NCI-H524 treated with DMSO at 0.1 percent for 48 hours (cell line): ENCODE data around the gene NUPR1.
"Not testable (repeated sequence)": the region's sequence is repeated elsewhere in the genome, so short reads cannot be mapped to it uniquely, and the experiment has no call there.

Experiments used
- DNase-seq: peaks from one replicate; lab custom pipeline; 2025; lab: John Stamatoyannopoulos, UW

The NUPR1 gene

DNA sequence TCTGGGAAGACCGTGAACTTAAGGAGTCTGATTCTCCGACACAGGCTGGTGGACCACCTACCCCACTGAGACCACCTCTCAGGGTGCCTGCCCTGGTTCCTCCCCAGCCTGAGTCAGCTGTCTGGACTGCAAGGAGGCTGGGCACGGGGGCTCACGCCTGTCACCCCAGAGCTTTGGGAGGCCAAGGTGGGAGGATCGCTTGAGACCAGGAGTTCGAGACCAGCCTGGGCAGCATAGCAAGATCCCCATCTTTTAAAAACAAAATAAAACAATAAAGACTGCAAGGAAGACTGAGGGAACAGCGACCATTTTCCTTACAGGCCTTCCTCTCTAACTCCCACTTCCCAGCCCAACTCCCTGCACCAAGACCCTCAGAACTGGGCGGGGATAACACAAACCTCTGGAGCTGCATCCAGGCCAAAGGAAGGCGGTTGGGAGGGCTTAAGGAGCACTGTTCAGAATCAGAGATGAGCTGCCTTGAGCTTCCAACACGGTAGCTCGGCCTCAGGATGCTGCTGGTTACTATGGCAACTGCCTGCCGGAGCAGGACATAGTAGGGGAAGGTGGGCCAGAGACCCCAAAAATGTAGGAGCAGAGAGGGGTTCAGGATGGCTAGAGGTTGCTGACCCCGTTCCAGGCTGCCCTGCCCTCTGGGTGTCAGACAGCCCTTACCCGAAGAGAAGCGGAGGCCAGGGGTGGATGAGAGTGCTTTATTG, 40.0 kb downstream of the NUPR1 start:
- DNase-seq = no peak

DNA sequence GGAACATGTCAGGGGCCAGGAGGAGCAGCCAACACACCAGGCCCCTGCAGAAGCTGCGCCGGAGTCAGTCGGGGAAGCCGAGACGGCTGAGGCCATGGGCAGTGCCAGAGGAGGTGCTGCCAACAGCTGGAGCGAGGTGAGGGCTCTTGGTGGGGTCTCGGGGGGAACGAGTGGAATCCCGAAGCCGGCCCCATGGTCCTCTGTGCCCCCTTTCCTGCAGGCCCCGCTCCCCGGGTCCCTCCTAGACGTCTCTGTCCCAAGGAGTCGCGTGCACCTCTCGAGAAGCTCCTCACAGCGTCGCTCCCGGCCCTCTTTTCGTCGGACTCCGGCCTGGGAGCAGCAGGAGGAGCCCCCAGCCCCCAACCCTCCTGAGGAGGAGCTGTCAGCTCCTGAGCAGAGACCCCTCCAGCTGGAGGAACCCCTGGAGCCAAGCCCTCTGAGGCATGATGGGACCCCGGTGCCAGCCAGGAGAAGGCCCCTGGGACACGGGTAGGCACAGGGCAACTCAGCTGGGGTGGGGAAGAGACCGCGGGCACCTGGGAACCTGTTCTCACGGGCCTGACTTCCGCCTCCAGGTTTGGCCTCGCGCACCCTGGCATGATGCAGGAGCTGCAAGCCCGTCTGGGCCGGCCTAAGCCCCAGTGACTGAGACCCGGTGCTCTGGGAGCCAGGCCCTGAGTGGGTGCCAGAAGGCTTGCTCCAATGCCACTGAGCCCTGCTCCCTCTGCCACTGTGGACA, 40.7 kb downstream of the NUPR1 start:
- no peak for DNase-seq

DNA sequence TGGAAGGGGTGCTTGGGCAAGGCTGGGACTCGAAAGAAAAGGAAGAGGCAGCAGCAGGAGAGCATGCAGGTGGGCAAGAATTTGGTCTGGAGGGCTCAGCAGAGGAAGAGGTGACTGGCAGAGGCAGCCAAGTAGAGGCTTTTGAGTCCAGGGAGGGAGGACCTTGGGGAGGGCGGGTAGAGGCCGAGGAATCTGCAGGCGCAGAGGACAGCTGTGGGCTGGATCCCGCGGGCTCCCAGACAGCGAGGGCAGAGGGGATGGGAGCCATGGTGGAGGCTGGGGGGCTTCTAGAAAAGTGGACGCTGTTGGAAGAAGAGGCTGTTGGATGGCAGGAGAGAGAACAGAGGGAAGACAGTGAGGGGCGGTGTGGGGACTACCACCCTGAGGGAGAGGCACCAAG, 41.4 kb downstream of the NUPR1 start:
- DNase-seq = no peak

DNA sequence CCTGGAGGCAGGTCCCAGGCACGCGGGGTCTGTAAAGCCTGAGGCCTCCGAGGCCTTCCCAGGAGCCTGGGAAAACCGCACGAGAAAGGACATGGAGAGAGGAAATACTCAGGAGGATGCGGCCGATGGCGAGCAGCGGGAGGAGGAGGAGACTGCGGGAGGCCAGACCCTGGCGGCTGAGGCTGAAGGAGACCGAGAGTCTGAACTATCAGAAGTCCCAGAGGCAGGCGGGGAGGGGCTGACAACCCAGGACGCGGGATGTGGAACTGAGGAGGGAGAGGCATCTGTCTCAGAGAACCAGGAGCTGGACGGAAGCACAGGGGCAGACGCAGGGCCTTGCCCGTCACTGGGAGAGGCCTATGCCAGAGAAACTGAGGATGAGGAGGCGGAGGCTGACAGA, 41.9 kb downstream of the NUPR1 start:
- no peak for DNase-seq

DNA sequence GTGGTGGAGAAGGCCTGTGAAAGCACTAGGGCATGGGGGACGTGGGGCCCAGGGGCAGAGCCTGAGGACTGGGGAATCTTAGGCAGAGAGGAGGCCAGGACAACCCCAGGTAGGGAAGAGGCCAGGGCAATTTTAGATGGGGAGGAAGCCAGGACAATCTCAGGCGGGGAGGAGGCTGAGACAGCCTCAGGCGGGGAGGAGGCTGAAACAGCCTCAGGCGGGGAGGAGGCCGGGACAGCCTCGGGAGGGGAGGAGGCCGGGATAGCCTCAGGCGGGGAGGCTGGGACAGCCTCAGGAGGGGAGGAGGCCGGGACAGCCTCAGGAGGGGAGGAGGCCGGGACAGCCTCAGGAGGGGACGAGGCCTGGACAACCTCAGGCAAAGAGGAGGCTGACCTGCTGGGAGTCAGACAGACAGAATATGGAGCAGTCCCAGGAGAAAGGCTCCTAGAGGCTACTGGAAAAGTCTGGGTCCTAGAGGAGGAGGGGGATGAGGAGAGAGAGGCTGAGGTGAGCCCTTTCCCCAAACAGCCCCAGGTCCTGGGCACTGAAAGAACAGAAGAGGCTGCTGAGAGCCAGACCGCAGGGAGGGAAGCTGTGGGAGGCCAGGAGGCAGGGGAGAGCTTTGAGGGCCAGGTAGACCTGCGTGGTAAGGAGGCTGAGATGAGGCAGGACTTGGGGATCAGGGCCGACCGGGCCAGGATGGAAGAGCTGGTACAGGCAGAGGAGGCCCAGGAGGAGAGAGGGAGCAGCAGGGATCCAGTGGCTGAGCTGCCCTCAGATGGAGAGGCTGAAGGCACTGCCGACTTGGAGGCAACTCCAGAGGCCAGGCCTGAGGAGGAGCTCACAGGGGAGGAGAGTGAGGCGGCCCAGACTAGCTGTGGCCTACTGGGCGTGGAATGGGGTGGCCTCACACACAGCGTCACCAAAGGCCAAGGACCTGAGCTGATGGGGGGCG, 42.7 kb downstream of the NUPR1 start:
- DNase-seq = no peak

DNA sequence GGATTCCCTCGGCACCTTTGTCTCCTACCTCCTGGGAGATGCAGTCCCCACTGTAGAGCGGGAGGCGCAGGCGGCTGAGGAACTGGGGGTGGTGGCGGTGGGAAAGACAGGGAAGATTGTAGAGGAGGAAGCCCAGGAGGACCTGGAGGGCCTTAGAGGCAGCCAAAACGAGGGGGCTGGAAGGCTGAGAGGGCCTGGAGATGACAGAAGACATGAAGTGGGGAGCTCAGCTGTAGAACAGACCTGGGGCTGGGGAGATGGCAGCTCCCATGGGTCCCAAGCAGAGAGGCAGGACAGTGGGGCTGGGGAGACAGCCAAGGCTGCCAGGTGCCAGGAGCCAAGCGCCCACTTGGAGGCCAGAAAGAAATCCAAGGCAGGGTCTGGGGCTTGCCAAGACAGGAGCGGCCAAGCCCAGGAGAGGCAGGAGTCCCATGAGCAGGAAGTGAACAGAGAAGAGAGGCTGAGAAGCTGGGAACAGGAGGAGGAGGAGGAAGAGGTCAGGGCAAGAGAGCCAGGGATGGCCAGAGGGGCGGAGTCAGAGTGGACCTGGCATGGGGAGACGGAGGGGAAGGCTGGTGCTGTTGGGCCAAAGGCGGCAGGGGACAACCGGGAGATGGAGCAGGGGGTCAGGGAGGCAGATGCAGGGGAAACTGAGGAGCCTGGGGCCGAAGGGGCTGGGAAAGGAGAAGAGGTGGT, 43.5 kb downstream of the NUPR1 start:
- DNase-seq = no peak

DNA sequence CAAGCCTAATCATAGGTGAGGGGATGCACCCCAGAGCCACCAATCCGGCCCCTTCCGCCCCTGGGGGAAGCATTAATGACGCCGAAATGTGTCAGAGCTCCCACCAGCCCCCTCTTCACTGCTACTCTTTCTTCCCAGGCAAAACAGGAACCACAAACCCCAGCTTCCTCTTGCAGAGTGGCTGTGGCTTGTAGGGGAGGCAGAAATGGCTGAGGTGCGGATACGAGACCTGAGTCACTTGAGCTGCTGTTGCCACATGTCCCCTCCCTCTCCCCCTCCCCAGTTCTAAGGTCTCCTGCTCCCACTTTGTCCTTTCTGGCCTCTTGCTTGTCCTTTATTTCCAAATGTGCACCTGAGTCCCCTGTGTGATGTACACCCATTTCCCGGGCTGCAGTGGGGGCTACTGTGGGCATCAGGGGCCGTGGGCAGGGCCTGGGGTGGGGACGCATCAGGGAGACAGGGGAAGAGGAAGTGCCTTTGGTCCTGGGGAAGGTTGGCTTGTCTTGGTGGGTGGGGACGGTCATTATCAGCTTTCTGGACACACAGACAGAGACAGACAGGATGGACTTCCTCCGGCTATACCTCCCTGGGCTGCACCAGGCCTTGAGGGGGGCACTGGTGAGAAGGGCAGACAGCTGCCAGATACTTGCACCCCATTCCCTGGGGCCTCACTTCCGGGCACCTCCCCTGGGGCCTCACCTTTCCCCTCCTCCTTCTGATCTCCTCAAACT, 44.5 kb downstream of the NUPR1 start, which contains the start of gene APOBR:
APOBR (plus strand) TSS at position 523 of the 731 bp plus-strand sequence; CDS start at position 562, 39 bp downstream.
- DNase-seq = no peak

DNA sequence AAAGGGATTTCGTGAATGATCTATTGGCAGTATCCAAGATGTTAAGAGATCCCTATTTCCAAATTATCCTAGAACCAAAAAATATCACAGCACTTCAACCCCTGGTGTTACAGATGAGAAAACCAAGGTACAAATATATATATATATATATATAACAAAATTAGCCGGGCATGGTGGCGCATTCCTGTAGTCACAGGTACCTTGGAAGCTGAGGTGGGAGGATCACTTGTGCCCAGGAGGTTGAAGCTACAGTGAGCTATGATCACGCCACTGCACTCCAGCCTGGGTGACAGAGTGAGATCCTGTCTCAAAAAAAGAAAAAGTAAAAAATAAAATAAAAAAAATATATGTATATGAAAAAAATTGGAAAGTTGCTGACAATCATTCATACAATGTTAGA, 46.3 kb downstream of the NUPR1 start:
- no peak for DNase-seq

DNA sequence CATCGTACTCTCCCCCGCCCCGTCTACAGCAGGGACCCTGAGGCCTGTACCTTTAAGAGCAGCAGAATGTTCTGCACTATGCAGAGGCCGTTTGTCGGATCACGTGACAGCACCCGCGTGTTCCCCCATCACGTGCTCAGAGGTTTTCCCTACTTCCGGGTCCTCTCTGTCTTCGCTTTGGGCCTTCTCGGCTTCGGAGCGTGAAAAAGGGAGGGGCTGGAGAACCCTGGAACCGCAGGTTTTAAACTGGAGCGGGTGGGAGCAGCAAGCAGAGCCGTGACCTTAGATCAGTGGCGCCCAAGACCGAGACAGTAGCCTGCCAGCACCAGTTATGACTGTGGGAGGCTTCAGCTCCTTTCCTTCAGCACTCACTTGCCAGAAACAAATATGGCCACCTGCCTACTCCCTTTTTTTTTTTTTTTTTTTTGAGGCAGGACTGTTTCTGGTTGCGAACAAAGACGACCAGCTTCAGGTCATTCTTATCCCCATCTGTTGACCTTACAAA, 46.8 kb downstream of the NUPR1 start, which contains the start of gene CLN3:
CLN3 (minus strand) TSS at position 105 of the 505 bp plus-strand sequence. CDS start 315 bp downstream, outside the sequence.
- DNase-seq = peak; percentile 95

DNA sequence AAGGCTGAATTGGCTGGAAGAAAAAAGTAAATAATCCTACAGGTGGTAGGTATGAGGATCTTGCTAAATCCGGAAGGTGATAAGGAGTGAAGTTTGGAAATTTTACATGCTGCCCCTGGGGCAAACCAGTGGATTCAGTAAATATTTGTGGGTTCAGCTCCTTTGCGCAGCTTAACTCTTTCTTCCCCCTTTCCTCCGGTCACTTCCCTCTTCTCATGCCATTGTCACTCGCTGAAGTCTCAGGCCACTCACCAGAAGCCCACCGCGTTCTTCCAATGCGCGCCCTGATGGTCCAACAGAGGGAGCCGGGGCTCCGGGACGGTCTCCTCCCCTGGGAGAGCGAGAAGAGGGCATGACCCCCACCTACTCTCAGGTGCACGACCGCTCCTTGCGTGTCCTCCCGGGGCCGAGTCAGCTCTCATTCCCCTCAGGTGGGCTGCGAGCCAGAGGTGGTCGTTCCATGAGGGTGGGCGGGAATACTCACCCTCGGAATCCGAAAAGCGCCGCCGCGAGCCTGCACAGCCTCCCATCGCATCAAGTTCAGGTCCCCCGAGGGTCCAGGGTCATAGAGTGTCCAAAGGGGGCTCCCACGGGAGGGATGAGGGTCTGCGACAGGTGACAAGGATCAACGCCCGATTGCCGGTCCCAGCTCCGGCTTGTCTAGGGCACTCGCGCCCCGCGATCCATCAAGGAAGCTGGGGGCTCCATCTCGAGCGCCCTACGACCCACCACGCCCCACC, 47.4 kb downstream of the NUPR1 start:
- no peak for DNase-seq

DNA sequence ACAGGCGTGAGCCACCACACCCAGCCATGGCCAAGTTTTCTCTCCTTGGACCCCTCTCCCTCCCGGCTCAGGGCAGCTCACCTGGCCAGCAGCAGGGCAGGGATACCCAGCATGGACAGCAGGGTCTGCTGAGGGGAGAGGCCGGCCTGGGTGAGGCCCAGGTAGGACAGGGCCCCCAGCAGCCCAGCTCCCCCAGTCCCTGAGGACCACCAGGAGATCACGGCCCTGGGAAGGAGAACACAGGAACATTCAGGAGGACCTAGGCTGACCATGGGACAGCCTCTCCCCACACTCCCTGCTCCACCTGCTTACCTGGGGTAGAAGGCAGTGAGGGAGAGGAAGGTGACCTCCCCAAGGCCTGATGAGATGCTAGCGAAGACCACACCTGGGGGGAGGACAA, 52.5 kb downstream of the NUPR1 start:
- no peak for DNase-seq

DNA sequence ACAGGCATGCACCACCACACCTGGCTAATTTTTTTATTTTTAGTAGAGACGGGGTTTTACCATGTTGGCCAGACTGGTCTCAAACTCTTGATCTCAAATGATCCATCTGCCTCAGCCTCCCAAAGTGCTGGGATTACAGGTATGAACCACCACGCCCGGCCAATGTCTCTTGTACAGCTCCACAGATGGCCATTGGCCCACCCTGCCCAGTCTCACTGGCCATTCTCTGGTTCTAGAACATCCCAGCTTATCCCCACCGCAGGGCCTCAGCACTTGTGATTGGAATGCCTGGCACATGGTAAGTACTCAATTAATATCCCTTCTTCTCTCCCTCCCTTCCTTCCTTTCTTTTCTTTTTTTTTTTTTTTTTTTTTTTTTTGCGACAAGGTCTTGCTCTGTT, 55.4 kb downstream of the NUPR1 start:
- not testable (repeated sequence) for DNase-seq
